Heart left ventricle (tissue), 13 donors: ENCODE data around the gene NTRK1.

Experiments
- POLR2A ChIP-seq, 2 donors: fragments of 450-650 bp; IDR thresholded peaks; one replicate each; pipeline ENCODE4 v1.6.1; 2017; ENCODE audit warnings: antibody characterized with exemption in 2 of 2, mild to moderate bottlenecking in 2 of 2, moderate library complexity in 2 of 2
- TF ChIP-seq, protein P1 (sequence below), 12 donors: fragments of 200-600 bp; sonication (generic) in 4 of 12; IDR thresholded peaks; one replicate each; pipeline versions ENCODE4 v1.5.0 to v1.8.0; 2018 to 2022; ENCODE audit warnings: antibody characterized with exemption in 12 of 12, mild to moderate bottlenecking in 5 of 12
- donor health status: ischemic (EF 13 %, LVEDD 7.1; RV severe dilation, severe dysfunction).
- donor health status: DM: no; HTN: yes; CAD: no.
- donor health status: DM: no; HTN: no; CAD: no.
- donor health status: ischemic (EF 25% LVEDD 6.9; RV normal size, moderate dysfunction).
- donor health status: ischemic (EF 25% LVEDD 5.7; RV mildly dilated, moderate dysfunction).
- donor health status: ischemic (EF 35%, LVEDD 5.7; RV mildly dilated, moderate dysfunction).
- donor health status: nonischemic (EF 11% LVEDD 7.7; RV severe dilation, severe dysfunction).
- donor health status: DM: yes; HTN: yes; CAD: no.
- donor health status: PGD.
- donor health status: ischemic (EF 29% LVEDD 5.4; RV normal size, mild dysfunction).
- donor health status: nonischemic (EF 23%, LVEDD 6.1; RV moderate dilation, normal function).

DNA sequence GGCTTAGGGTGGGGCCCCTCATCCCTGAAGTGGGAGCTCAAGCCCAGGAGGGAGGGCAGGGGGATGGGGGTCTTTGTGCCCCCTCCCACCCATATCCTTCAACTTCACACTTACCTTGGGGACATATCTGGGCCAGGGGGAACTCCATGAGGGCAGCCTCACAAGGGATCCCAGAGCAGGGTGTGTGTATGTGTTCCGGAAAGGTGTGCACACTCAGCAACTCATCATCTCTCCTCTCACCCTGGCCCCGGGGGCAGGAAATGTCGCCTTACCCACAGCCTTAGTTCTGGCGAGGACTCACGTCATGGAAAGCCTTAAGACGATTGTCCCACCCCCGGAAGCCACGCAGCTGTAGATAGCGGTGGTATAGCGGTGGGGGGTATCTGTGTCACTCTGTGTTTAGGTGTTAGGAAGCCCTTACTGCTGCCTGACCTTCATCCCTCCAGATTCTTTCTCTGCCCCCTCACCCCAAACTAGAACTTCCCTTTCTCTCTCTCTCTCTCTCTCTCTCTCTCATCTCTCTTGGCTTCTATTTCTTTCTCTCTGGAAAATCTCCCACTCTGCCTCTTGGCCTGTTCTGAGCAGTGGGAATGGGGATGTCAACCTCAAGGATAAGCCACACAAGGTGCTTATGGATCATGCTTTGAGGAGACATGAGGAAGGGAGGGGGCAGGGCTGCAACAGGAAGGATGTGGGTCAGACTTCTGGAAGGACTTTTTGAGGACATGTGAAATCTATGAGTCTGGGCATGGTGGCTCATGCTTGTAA lies 43.9 kb upstream of the NTRK1 start, which contains the start of gene SH2D2A:
- TF ChIP-seq, protein P1, sequence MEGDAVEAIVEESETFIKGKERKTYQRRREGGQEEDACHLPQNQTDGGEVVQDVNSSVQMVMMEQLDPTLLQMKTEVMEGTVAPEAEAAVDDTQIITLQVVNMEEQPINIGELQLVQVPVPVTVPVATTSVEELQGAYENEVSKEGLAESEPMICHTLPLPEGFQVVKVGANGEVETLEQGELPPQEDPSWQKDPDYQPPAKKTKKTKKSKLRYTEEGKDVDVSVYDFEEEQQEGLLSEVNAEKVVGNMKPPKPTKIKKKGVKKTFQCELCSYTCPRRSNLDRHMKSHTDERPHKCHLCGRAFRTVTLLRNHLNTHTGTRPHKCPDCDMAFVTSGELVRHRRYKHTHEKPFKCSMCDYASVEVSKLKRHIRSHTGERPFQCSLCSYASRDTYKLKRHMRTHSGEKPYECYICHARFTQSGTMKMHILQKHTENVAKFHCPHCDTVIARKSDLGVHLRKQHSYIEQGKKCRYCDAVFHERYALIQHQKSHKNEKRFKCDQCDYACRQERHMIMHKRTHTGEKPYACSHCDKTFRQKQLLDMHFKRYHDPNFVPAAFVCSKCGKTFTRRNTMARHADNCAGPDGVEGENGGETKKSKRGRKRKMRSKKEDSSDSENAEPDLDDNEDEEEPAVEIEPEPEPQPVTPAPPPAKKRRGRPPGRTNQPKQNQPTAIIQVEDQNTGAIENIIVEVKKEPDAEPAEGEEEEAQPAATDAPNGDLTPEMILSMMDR (IDR thresholded peaks at IDR 0.05): no peak
- TF ChIP-seq POLR2A (IDR thresholded peaks at IDR 0.05): no peak
